ENCODE measurements around the gene MYO9A. TPM values are rescaled to one million over a fixed set of nuclear protein-coding genes. Genes with fewer than 3 reads are reported as not detected.

MYO9A gene
- total RNA-seq, 2 donors from 2014 or later: 34.9 to 36.4 TPM

GRCh38 chr15:72160696-72161245 is 42.8 kb upstream of the MYO9A start:
- H3K27ac Mint-ChIP-seq: no peak overlapping the region
- Histone ChIP-seq H3K27me3 (ENCODE audit: control insufficient read depth, insufficient read depth, low read length, poor library complexity, severe bottlenecking) (peaks cover 2% of the 10 kb centered on the region), H3K4me3 (ENCODE audit: low read length) (no peak overlapping the region), H3K9ac (ENCODE audit: extremely low read depth, low read length, poor library complexity, severe bottlenecking) (no peak overlapping the region), H3K36me3 (ENCODE audit: control insufficient read depth, insufficient read depth, low read length) (no peaks in the 10 kb centered on the region), H3K9me3 (ENCODE audit: control insufficient read depth, low read length) (no peaks in the 10 kb centered on the region), H3K4me1 (ENCODE audit: control insufficient read depth, insufficient read depth, low read length) (no peaks in the 10 kb centered on the region), H3K27ac (ENCODE audit: low read depth, low read length) (no peak overlapping the region)
- no peaks in the 10 kb centered on the region for H3K36me3 Mint-ChIP-seq (ENCODE audit: low read depth)
- WGBS, 2 experiments (ENCODE audit: insufficient coverage in 1 of 2, insufficient read length in 1 of 2): 83 to 100% methylated on average over 2 to 5 of the region's 5 CpGs
- TF ChIP-seq CTCF (conservative IDR thresholded peaks at IDR 0.05): no peak
- H3K4me1 Mint-ChIP-seq: peaks cover 8% of the 10 kb centered on the region
- H3K4me3 Mint-ChIP-seq: no peak overlapping the region
- H3K27me3 Mint-ChIP-seq (ENCODE audit: insufficient read depth): peaks cover 2% of the 10 kb centered on the region
- DNase-seq: no peak
- no peaks in the 10 kb centered on the region for H3K9me3 Mint-ChIP-seq

- H3K4me1 Mint-ChIP-seq: peaks cover 21% of the 10 kb centered on the region
- peaks cover 22% of the 10 kb centered on the region for H3K27me3 ChIP-seq (ENCODE audit: control insufficient read depth, insufficient read depth, low read length, poor library complexity, severe bottlenecking)
- no peaks in the 10 kb centered on the region for H3K36me3 Mint-ChIP-seq (ENCODE audit: low read depth)
- no peak overlapping the region for H3K27ac Mint-ChIP-seq
- no peak for DNase-seq
- H3K9me3 Mint-ChIP-seq: no peaks in the 10 kb centered on the region
- H3K9me3 ChIP-seq (ENCODE audit: control insufficient read depth, low read length): no peaks in the 10 kb centered on the region
- no peak overlapping the region for H3K4me3 Mint-ChIP-seq
- no peaks in the 10 kb centered on the region for H3K4me1 ChIP-seq (ENCODE audit: control insufficient read depth, insufficient read depth, low read length)
- H3K27me3 Mint-ChIP-seq (ENCODE audit: insufficient read depth): peaks cover 18% of the 10 kb centered on the region
- WGBS, 2 experiments (ENCODE audit: insufficient coverage in 1 of 2, insufficient read length in 1 of 2): 84 to 100% methylated on average over 2 of the region's 2 CpGs
- no peak overlapping the region for H3K4me3 ChIP-seq (ENCODE audit: low read length)
- no peak overlapping the region for H3K27ac ChIP-seq (ENCODE audit: low read depth, low read length)
- no peak for TF ChIP-seq CTCF (conservative IDR thresholded peaks at IDR 0.05)
- H3K36me3 ChIP-seq (ENCODE audit: control insufficient read depth, insufficient read depth, low read length): no peaks in the 10 kb centered on the region
- H3K9ac ChIP-seq (ENCODE audit: extremely low read depth, low read length, poor library complexity, severe bottlenecking): no peak overlapping the region
These were observed 39.0 kb upstream of the MYO9A start for GRCh38 chr15:72156928-72157327.

GRCh38 chr15:72155635-72156616 is 38.0 kb upstream of the MYO9A start:
- Histone ChIP-seq H3K36me3 (ENCODE audit: control insufficient read depth, insufficient read depth, low read length) (no peaks in the 10 kb centered on the region), H3K27ac (ENCODE audit: low read depth, low read length) (no peak overlapping the region), H3K9ac (ENCODE audit: extremely low read depth, low read length, poor library complexity, severe bottlenecking) (no peak overlapping the region), H3K4me1 (ENCODE audit: control insufficient read depth, insufficient read depth, low read length) (no peaks in the 10 kb centered on the region), H3K9me3 (ENCODE audit: control insufficient read depth, low read length) (no peaks in the 10 kb centered on the region), H3K27me3 (ENCODE audit: control insufficient read depth, insufficient read depth, low read length, poor library complexity, severe bottlenecking) (peaks cover 27% of the 10 kb centered on the region), H3K4me3 (ENCODE audit: low read length) (no peak overlapping the region)
- WGBS, 2 experiments (ENCODE audit: insufficient coverage in 1 of 2, insufficient read length in 1 of 2): 53 to 68% methylated on average over 18 to 19 of the region's 19 CpGs
- peak; percentile 95 for DNase-seq
- Mint-ChIP-seq H3K27ac (no peak overlapping the region), H3K9me3 (no peaks in the 10 kb centered on the region), H3K36me3 (ENCODE audit: low read depth) (no peaks in the 10 kb centered on the region), H3K27me3 (ENCODE audit: insufficient read depth) (peaks cover 22% of the 10 kb centered on the region), H3K4me1 (peaks cover 15% of the 10 kb centered on the region), H3K4me3 (peak overlapping the region; percentile 30)
- peak; percentile 95 for TF ChIP-seq CTCF (conservative IDR thresholded peaks at IDR 0.05)

Data from endodermal cell (in vitro differentiated cells).